NCI-H2196 treated with DMSO at 0.1 percent for 48 hours (cell line): ENCODE measurements around the gene FLNB.
"Not testable (repeated sequence)": the region's sequence is repeated elsewhere in the genome, so short reads cannot be mapped to it uniquely, and the experiment has no call there.

ENCODE experiments used
- DNase-seq: peaks from one replicate; lab custom pipeline; 2025; ENCODE audit not compliant: unreplicated experiment; lab: John Stamatoyannopoulos, UW

The FLNB gene

GRCh38 chr3:57982561-57983243 lies 25.5 kb upstream of the FLNB start:
- DNase-seq: no peak

GRCh38 chr3:57983734-57984518 lies 24.3 kb upstream of the FLNB start:
- no peak for DNase-seq

GRCh38 chr3:57985176-57985983 lies 22.8 kb upstream of the FLNB start:
- peak; percentile 48 for DNase-seq

GRCh38 chr3:57985984-57986246 lies 22.3 kb upstream of the FLNB start:
- DNase-seq: no peak

- no peak for DNase-seq
Observed at GRCh38 chr3:57986261-57986660, 22.0 kb upstream of the FLNB start.

- DNase-seq: not testable (repeated sequence)
Observed at GRCh38 chr3:57989198-57989597, 19.0 kb upstream of the FLNB start.

- DNase-seq: no peak
Observed at GRCh38 chr3:57989646-57990045, 18.6 kb upstream of the FLNB start.

GRCh38 chr3:57992452-57993213 lies 15.6 kb upstream of the FLNB start:
- no peak for DNase-seq

GRCh38 chr3:57998366-57999283 lies 9.6 kb upstream of the FLNB start:
- no peak for DNase-seq

- no peak for DNase-seq
Observed at GRCh38 chr3:57999417-58000115, 8.7 kb upstream of the FLNB start.

- DNase-seq: no peak
Observed at GRCh38 chr3:58000306-58001085, 7.7 kb upstream of the FLNB start.

- no peak for DNase-seq
Observed at GRCh38 chr3:58001086-58001467, 7.1 kb upstream of the FLNB start.

GRCh38 chr3:58001979-58002378 lies 6.2 kb upstream of the FLNB start:
- no peak for DNase-seq

- DNase-seq: no peak
Observed at GRCh38 chr3:58003093-58003492, 5.1 kb upstream of the FLNB start.

GRCh38 chr3:58004973-58005372 lies 3.2 kb upstream of the FLNB start:
- no peak for DNase-seq

GRCh38 chr3:58005669-58006068 lies 2.6 kb upstream of the FLNB start:
- DNase-seq: no peak

- DNase-seq: no peak
Observed at GRCh38 chr3:58006661-58007060, 1.6 kb upstream of the FLNB start.

- DNase-seq: no peak
Observed at GRCh38 chr3:58009026-58009748, 965 bp downstream of the FLNB start.
